HG02970 (cell line): Measurements from ENCODE around the gene PIM1.
"Not testable (repeated sequence)": the region's sequence is repeated elsewhere in the genome, so short reads cannot be mapped to it uniquely, and the experiment has no call there.

Source experiments
- ATAC-seq: cut with Tn5 transposase; IDR thresholded peaks from one replicate; pipeline ENCODE4 v1.9.1; 2021; ENCODE audit warnings: mild to moderate bottlenecking, moderate library complexity, moderate number of reproducible peaks; ENCODE audit not compliant: unreplicated experiment, low FRiP score

The PIM1 gene

DNA sequence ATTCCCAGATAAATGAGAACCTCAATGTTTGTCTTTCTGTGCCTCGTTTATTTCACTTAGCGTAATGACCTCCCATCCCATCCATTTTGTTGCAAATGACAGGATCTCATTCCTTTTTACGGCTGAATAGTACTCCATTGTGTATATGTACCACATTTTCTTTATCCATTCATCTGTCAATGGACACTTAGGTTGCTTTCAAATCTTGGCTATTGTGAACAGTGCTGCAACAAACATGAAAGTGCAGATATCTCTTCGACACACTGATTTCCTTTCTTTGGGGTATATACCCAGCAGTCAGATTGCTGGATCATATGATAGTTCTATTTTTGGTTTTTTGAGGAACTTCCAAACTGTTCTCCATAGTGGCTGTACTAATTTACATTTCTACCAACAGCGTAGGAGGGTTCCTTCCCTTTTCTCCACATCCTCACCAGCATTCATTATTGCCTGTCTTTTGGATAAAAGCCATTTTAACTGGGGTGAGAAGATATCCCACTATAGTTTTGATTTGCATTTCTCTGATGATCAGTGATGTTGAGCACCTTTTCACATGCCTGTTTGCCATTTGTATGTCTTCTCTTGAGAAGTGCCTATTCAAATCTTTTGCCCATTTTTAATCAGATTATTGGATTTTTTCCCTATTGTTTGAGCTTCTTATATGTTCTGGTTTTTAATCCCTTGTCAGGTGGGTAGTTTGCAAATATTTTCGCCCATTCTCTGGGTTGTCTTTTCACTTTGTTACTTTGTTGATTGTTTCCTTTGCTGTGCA, 16.2 kb downstream of the PIM1 start:
- not testable (repeated sequence) for ATAC-seq

GRCh38 chr6:37187321-37188022, 17.5 kb downstream of the PIM1 start:
- ATAC-seq = no peak

- no peak for ATAC-seq
Observed at GRCh38 chr6:37188962-37189510, 19.1 kb downstream of the PIM1 start.

GRCh38 chr6:37190159-37190535, 20.2 kb downstream of the PIM1 start:
- no peak for ATAC-seq

- ATAC-seq = no peak
Observed at GRCh38 chr6:37192666-37193065, 22.7 kb downstream of the PIM1 start.

DNA sequence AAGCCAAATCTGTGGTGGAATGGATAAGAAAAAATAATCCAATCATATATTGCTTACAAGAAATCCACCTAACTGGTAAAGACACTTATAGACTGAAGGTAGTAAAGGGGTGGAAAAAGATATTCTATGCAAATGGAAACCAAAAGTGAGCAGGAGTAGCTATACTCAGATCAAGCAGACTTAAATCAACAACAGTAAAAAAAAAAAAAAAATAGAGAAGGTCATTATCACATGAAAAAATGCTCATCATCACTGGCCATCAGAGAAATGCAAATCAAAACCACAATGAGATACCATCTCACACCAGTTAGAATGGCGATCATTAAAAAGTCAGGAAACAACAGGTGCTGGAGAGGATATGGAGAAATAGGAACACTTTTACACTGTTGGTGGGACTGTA, 24.9 kb downstream of the PIM1 start:
- not testable (repeated sequence) for ATAC-seq

GRCh38 chr6:37196451-37196850, 26.5 kb downstream of the PIM1 start:
- not testable (repeated sequence) for ATAC-seq

- no peak for ATAC-seq
Observed at GRCh38 chr6:37200085-37200484, 30.1 kb downstream of the PIM1 start.

GRCh38 chr6:37201726-37202125, 31.8 kb downstream of the PIM1 start:
- no peak for ATAC-seq

GRCh38 chr6:37202788-37203491, 33.0 kb downstream of the PIM1 start:
- no peak for ATAC-seq

DNA sequence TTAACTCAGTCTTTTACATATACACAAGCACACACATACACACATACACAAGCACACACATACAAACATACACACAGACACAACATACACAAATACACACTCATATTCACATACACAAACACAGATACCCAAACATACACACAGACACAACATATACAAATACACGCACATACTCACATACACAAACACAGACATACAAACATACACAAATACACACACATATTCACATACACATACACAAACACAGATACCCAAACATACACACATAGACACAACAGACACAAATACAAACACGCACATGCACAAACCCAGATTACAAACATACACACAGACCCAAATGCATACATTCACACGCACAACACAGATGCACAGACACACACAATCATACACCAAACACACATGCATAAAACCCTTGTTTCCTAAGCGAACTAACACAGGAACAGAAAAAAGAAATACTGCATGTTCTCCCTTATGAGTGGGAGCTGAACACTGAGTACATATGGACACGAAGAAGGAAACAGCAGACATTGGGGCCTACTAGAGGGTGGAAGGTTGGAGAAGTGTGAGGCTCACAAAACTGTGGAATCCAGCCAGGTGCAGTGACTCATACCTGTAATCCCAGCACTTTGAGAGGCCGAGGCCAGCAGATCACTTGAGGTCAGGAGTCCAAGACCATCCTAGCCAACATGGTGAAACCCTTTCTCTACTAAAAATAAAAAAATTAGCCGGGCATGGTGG, 34.2 kb downstream of the PIM1 start:
- no peak for ATAC-seq

- no peak for ATAC-seq
Observed at GRCh38 chr6:37205175-37205996, 35.4 kb downstream of the PIM1 start.

GRCh38 chr6:37205997-37206340, 36.0 kb downstream of the PIM1 start:
- ATAC-seq = no peak

- no peak for ATAC-seq
Observed at GRCh38 chr6:37206622-37207021, 36.7 kb downstream of the PIM1 start.

GRCh38 chr6:37207903-37208456, 38.0 kb downstream of the PIM1 start:
- no peak for ATAC-seq

GRCh38 chr6:37208793-37209192, 38.8 kb downstream of the PIM1 start:
- no peak for ATAC-seq

GRCh38 chr6:37209461-37210205, 39.7 kb downstream of the PIM1 start:
- ATAC-seq = no peak

DNA sequence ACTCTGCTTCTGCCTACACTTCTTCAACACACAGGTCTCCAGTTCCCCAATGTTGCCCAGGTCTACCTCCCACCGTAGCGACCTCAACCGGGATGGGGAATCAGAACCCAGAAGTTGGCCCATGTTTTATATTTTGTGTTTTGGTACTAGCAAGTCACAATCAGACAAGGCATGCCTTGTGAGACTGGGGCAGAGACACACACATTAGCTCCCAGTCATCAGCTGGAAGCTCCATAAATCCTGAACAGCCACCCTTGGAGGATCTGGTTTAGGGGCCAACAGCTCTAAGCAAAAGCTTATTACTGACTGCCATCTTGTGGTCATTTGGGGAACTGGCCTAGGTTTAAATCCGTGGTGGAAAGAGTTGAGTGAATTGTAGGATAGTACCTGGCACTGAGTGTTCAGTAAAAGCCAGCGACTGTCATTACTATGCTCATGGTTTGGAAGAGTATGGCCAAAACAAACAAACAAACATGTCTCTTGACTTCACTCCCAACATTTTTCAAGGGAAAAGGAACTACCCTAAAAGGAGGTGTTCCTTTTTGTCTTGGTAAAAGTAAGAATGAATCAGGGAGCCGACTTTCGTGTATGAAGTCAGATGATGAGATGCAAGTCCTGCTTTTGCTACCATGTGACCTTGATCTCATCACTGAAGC, 40.5 kb downstream of the PIM1 start:
- ATAC-seq = no peak
